SH-SY5Y (cell line): ENCODE data around the gene SDC3.

Experiments
- GATA2 ChIP-seq: IDR thresholded peaks from 2 replicates; pipeline ENCODE4 v1.6.1; 2011; ENCODE audit warnings: mild to moderate bottlenecking, low read depth, low read length
- GATA3 ChIP-seq: IDR thresholded peaks from 2 replicates; pipeline ENCODE4 v1.6.1; 2011; ENCODE audit warnings: low read depth, mild to moderate bottlenecking, low read length, moderate library complexity

DNA sequence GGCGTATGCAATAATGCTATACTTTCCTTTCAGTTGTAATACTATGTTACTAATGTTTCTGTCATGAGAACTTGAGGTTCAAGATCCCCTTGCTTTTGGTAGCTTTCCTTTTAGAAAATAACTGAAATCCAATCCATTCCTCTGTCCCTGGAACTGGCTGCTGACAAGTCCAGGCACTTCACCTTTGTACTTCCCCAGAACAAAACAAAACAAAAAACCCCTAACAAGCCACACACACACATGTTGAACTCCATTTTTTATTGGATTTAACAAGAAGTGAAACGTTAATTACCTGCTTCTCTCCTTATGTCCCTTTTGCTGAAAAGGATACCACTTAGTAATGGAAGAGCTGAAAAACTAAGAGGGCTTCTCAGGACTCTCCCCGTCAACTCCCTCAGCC lies 26.1 kb upstream of the SDC3 start:
- TF ChIP-seq GATA2 = no peak
- no peak for TF ChIP-seq GATA3
